Neutrophil (primary cell): ENCODE data around the gene MLF2.
"Not testable (repeated sequence)": the region's sequence is repeated elsewhere in the genome, so short reads cannot be mapped to it uniquely, and the experiment has no call there.

Experiments used
- H3K27ac ChIP-seq: fragments of 200-600 bp; sonication (generic); 2 replicates; pipeline ENCODE4 v1.5.1; 2016; ENCODE audit warnings: mild to moderate bottlenecking, moderate library complexity
- H3K27me3 ChIP-seq: fragments of 200-600 bp; sonication (generic); 2 replicates; pipeline ENCODE4 v1.6.0; 2016; ENCODE audit warnings: mild to moderate bottlenecking
- H3K36me3 ChIP-seq: fragments of 200-600 bp; sonication (generic); 2 replicates; pipeline ENCODE4 v1.5.1; 2017
- H3K4me1 ChIP-seq, 2 experiments: fragments of 200-600 bp in 1 of 2; sonication (generic) in 1 of 2; 1 replicate in 1 of 2; 2 replicates in 1 of 2; pipeline versions ENCODE4 v1.5.1 to v1.6.1; 2013 to 2016; ENCODE audit warnings: low read depth in 1 of 2, low read length in 1 of 2, mild to moderate bottlenecking in 1 of 2, moderate library complexity in 1 of 2; ENCODE audit not compliant: control insufficient read depth in 1 of 2, insufficient read depth in 1 of 2
- H3K4me3 ChIP-seq, 2 experiments: fragments of 200-600 bp in 1 of 2; sonication (generic) in 1 of 2; 1 replicate in 1 of 2; 2 replicates in 1 of 2; pipeline ENCODE4 v1.5.1; 2013 to 2016; ENCODE audit warnings: low read depth in 1 of 2, low read length in 1 of 2, mild to moderate bottlenecking in 1 of 2, moderate library complexity in 1 of 2
- H3K9me3 ChIP-seq: fragments of 200-600 bp; sonication (generic); 2 replicates; pipeline ENCODE4 v1.5.1; 2016
- TF ChIP-seq, protein P1 (sequence below): fragments of 200-600 bp; sonication (generic); IDR thresholded peaks from 2 replicates; pipeline ENCODE4 v1.5.1; 2016; ENCODE audit warnings: antibody characterized with exemption

The MLF2 gene

GRCh38 chr12:6708960-6709394, 44.0 kb downstream of the MLF2 start:
- Histone ChIP-seq H3K27ac (no peak overlapping the region), H3K4me3 (no peak overlapping the region), H3K27me3 (peaks cover 51% of the 10 kb centered on the region), H3K36me3 (no peaks in the 10 kb centered on the region), H3K9me3 (no peaks in the 10 kb centered on the region), H3K4me1 (no peaks in the 10 kb centered on the region)
- TF ChIP-seq, protein P1, sequence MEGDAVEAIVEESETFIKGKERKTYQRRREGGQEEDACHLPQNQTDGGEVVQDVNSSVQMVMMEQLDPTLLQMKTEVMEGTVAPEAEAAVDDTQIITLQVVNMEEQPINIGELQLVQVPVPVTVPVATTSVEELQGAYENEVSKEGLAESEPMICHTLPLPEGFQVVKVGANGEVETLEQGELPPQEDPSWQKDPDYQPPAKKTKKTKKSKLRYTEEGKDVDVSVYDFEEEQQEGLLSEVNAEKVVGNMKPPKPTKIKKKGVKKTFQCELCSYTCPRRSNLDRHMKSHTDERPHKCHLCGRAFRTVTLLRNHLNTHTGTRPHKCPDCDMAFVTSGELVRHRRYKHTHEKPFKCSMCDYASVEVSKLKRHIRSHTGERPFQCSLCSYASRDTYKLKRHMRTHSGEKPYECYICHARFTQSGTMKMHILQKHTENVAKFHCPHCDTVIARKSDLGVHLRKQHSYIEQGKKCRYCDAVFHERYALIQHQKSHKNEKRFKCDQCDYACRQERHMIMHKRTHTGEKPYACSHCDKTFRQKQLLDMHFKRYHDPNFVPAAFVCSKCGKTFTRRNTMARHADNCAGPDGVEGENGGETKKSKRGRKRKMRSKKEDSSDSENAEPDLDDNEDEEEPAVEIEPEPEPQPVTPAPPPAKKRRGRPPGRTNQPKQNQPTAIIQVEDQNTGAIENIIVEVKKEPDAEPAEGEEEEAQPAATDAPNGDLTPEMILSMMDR: no peak

DNA sequence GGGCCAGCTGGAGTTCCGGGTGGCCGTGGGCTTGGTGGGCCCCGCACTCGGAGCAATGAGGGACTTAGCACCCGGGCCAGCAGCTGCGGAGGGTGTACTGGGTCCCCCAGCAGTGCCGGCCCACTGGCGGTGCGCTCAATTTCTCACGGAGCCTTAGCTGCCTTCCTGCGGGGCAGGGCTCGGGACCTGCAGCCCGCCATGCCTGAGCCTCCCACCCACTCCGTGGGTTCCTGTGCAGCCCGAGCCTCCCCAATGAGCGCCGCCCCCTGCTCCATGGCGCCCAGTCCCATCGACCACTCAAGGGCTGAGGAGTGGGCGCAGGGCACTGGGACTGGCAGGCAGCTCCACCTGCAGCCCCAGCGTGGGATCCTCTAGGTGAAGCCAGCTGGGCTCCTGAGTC, 44.6 kb downstream of the MLF2 start:
- not testable (repeated sequence) for H3K9me3 ChIP-seq, H3K4me1 ChIP-seq, H3K4me3 ChIP-seq, H3K36me3 ChIP-seq, H3K27ac ChIP-seq
- peaks cover 56% of the 10 kb centered on the region for H3K27me3 ChIP-seq

DNA sequence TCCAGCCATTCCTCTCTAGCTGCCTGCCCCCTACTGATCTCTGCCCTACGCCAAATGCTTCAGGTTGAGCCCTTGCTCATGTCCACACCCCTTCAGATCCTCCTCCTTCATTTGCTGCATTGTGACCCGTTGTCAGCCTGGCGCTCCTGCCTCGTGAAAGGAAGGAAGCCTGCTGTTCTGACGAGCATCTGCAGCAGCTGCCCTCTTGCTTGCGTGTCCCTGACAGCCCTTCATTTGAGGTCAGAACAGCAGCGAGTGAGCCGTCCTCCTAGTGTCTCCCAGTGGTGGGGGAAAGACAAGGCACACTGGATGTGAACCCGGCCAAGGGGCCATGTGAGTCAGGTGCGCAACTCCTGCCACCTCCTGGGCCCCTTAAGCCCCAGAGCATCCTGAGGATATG, 49.3 kb downstream of the MLF2 start:
- H3K27me3 ChIP-seq: peaks cover 86% of the 10 kb centered on the region
- no peaks in the 10 kb centered on the region for H3K36me3 ChIP-seq
- H3K9me3 ChIP-seq: no peaks in the 10 kb centered on the region
- no peak overlapping the region for H3K4me3 ChIP-seq
- H3K4me1 ChIP-seq: peaks cover 0 to 11% of the 10 kb centered on the region in 2 experiments
- TF ChIP-seq, protein P1: no peak
- H3K27ac ChIP-seq: no peak overlapping the region

- TF ChIP-seq, protein P1: no peak
- peaks cover 100% of the 10 kb centered on the region for H3K27me3 ChIP-seq
- H3K27ac ChIP-seq: no peak overlapping the region
- no peaks in the 10 kb centered on the region for H3K36me3 ChIP-seq
- peaks cover 0 to 11% of the 10 kb centered on the region in 2 experiments for H3K4me1 ChIP-seq
- H3K4me3 ChIP-seq: no peak overlapping the region
- no peaks in the 10 kb centered on the region for H3K9me3 ChIP-seq
These were observed 51.7 kb downstream of the MLF2 start for GRCh38 chr12:6701078-6701768.

- H3K36me3 ChIP-seq: no peaks in the 10 kb centered on the region
- TF ChIP-seq, protein P1: no peak
- peaks cover 0 to 11% of the 10 kb centered on the region in 2 experiments for H3K4me1 ChIP-seq
- H3K27ac ChIP-seq: no peak within 1 kb of the TSS
- no peaks in the 10 kb centered on the region for H3K9me3 ChIP-seq
- H3K4me3 ChIP-seq: no peak within 1 kb of the TSS
- H3K27me3 ChIP-seq: peaks cover 100% of the 10 kb centered on the region
These were observed 52.3 kb downstream of the MLF2 start, which contains the start of gene PIANP for GRCh38 chr12:6700646-6701051. Gene PIANP, minus strand, starts transcription at chr12:6700815. Its CDS starts 2,754 bp downstream, at chr12:6698061.

DNA sequence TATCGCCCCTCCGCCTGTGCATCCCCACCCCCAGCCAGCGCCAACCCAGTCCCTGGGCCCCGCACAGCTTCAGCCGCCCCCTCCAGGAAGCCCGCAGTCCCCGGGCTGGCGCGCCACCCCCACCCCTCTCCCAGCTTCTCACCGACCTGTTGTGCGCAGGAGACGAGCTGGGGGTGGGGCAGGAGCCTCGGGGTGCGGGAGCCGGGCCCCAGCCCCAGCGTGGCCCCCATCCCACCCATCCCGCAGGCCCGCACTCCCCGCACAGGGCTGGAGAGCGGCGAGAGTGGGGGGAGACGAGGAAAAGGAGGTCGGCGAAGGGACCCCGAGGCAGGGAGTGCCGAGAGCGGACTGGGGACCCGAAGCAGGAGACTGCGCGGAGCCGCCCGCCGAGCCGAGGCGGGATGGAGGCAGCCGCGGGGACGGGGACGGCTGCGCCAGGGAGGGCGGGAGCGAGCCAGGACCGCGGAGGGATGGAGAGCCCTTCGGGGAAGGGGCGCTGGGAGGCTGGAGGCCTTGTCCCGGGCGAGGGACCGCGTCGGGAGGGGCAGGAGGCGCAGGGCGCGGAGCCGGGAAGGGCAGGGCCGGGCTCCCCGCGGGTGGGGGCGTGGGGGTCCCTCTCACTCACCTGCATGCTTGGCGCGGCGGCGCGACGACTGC, 52.8 kb downstream of the MLF2 start:
- Histone ChIP-seq H3K27me3 (peaks cover 100% of the 10 kb centered on the region), H3K4me3 (no peak overlapping the region), H3K36me3 (no peaks in the 10 kb centered on the region), H3K9me3 (no peaks in the 10 kb centered on the region), H3K4me1 (peaks cover 0 to 11% of the 10 kb centered on the region in 2 experiments), H3K27ac (no peak overlapping the region)
- TF ChIP-seq, protein P1: no peak
